Measurements from ENCODE around the gene GNAQ.

Gene GNAQ

GRCh38 chr9:77854258-77854915 lies 177.2 kb downstream of the GNAQ start:
- Histone ChIP-seq H3K36me3 (ENCODE audit: control insufficient read depth, low read length) (no peaks in the 10 kb centered on the region), H3K9me2 (replicated peaks; ENCODE audit: control insufficient read depth, low read length) (no peaks in the 10 kb centered on the region), H4K20me1 (ENCODE audit: control insufficient read depth, insufficient read depth, low read depth, low read length) (no peaks in the 10 kb centered on the region), H3K4me3 (ENCODE audit: low read length) (no peak overlapping the region), H3K27ac (ENCODE audit: low read depth, low read length) (no peak overlapping the region), H3K27me3 (ENCODE audit: control insufficient read depth, low read length) (peaks cover 2% of the 10 kb centered on the region; the same call in 1 of the 2 replicates), H3K9me3 (ENCODE audit: control insufficient read depth, insufficient read depth, low read length) (no peaks in the 10 kb centered on the region), H3K79me2 (ENCODE audit: control insufficient read depth, low read length) (no peaks in the 10 kb centered on the region), H3F3A (ENCODE audit: control insufficient read depth, insufficient read depth) (no peaks in the 10 kb centered on the region), H3K4me2 (ENCODE audit: low read length) (no peak overlapping the region), H3K4me1 (ENCODE audit: control insufficient read depth, low read length) (no peaks in the 10 kb centered on the region)
- TF ChIP-seq CTCF (IDR thresholded peaks at IDR 0.05; ENCODE audit: low read depth, low read length, poor library complexity, severe bottlenecking) (no peak), EZH2phosphoT487 (IDR thresholded peaks at IDR 0.05; ENCODE audit: borderline replicate concordance, low read length) (no peak)

- no peak for TF ChIP-seq EZH2phosphoT487 (IDR thresholded peaks at IDR 0.05; ENCODE audit: borderline replicate concordance, low read length)
- no peak for TF ChIP-seq CTCF (IDR thresholded peaks at IDR 0.05; ENCODE audit: low read depth, low read length, poor library complexity, severe bottlenecking)
- Histone ChIP-seq H3K4me2 (ENCODE audit: low read length) (no peak overlapping the region), H3K9me2 (replicated peaks; ENCODE audit: control insufficient read depth, low read length) (no peaks in the 10 kb centered on the region), H3F3A (ENCODE audit: control insufficient read depth, insufficient read depth) (no peaks in the 10 kb centered on the region), H3K9me3 (ENCODE audit: control insufficient read depth, insufficient read depth, low read length) (no peaks in the 10 kb centered on the region), H3K4me3 (ENCODE audit: low read length) (no peak overlapping the region), H3K27ac (ENCODE audit: low read depth, low read length) (no peak overlapping the region), H3K79me2 (ENCODE audit: control insufficient read depth, low read length) (no peaks in the 10 kb centered on the region), H3K36me3 (ENCODE audit: control insufficient read depth, low read length) (no peaks in the 10 kb centered on the region), H3K4me1 (ENCODE audit: control insufficient read depth, low read length) (no peaks in the 10 kb centered on the region), H3K27me3 (ENCODE audit: control insufficient read depth, low read length) (peaks cover 2% of the 10 kb centered on the region; the same call in 1 of the 2 replicates), H4K20me1 (ENCODE audit: control insufficient read depth, insufficient read depth, low read depth, low read length) (no peaks in the 10 kb centered on the region)
Observed at GRCh38 chr9:77853716-77854115, 177.9 kb downstream of the GNAQ start.

- no peak for TF ChIP-seq EZH2phosphoT487 (IDR thresholded peaks at IDR 0.05; ENCODE audit: borderline replicate concordance, low read length)
- H3K4me1 ChIP-seq (ENCODE audit: control insufficient read depth, low read length): no peaks in the 10 kb centered on the region
- no peak overlapping the region for H3K4me3 ChIP-seq (ENCODE audit: low read length)
- H3F3A ChIP-seq (ENCODE audit: control insufficient read depth, insufficient read depth): no peaks in the 10 kb centered on the region
- H3K9me3 ChIP-seq (ENCODE audit: control insufficient read depth, insufficient read depth, low read length): no peaks in the 10 kb centered on the region
- H3K9me2 ChIP-seq (replicated peaks; ENCODE audit: control insufficient read depth, low read length): no peaks in the 10 kb centered on the region
- H3K4me2 ChIP-seq (ENCODE audit: low read length): no peak overlapping the region
- no peaks in the 10 kb centered on the region for H3K79me2 ChIP-seq (ENCODE audit: control insufficient read depth, low read length)
- H4K20me1 ChIP-seq (ENCODE audit: control insufficient read depth, insufficient read depth, low read depth, low read length): no peaks in the 10 kb centered on the region
- H3K27me3 ChIP-seq (ENCODE audit: control insufficient read depth, low read length): 0 out of 2 replicates have a peak, but pooled peaks cover 2% of the 10 kb centered on the region
- H3K36me3 ChIP-seq (ENCODE audit: control insufficient read depth, low read length): no peaks in the 10 kb centered on the region
- no peak overlapping the region for H3K27ac ChIP-seq (ENCODE audit: low read depth, low read length)
Observed at GRCh38 chr9:77851882-77852595, 179.6 kb downstream of the GNAQ start.

GRCh38 chr9:77848897-77849296 lies 182.7 kb downstream of the GNAQ start:
- no peak overlapping the region for H3K4me2 ChIP-seq (ENCODE audit: low read length)

More at GRCh38 chr9:77848897-77849296, 182.7 kb downstream of the GNAQ start:
- no peak for TF ChIP-seq EZH2phosphoT487 (IDR thresholded peaks at IDR 0.05; ENCODE audit: borderline replicate concordance, low read length)
- Histone ChIP-seq H3K4me3 (ENCODE audit: low read length) (no peak overlapping the region), H3K27ac (ENCODE audit: low read depth, low read length) (no peak overlapping the region), H3K4me1 (ENCODE audit: control insufficient read depth, low read length) (no peaks in the 10 kb centered on the region), H3K36me3 (ENCODE audit: control insufficient read depth, low read length) (no peaks in the 10 kb centered on the region), H3F3A (ENCODE audit: control insufficient read depth, insufficient read depth) (no peaks in the 10 kb centered on the region), H3K9me2 (replicated peaks; ENCODE audit: control insufficient read depth, low read length) (no peaks in the 10 kb centered on the region), H4K20me1 (ENCODE audit: control insufficient read depth, insufficient read depth, low read depth, low read length) (no peaks in the 10 kb centered on the region), H3K9me3 (ENCODE audit: control insufficient read depth, insufficient read depth, low read length) (no peaks in the 10 kb centered on the region), H3K27me3 (ENCODE audit: control insufficient read depth, low read length) (0 out of 2 replicates have a peak, but pooled peaks cover under 1% of the 10 kb centered on the region), H3K79me2 (ENCODE audit: control insufficient read depth, low read length) (no peaks in the 10 kb centered on the region)

All from DOHH2 (cell line).